Fibroblast of skin of back (primary cell): ENCODE measurements around the gene RIMBP2.
"Not testable (repeated sequence)": the region's sequence is repeated elsewhere in the genome, so short reads cannot be mapped to it uniquely, and the experiment has no call there.

Source experiments
- DNase-seq: peaks from one replicate; pipeline ENCODE4 v3.0.0-alpha.2; 2013

Gene RIMBP2

GRCh38 chr12:130739571-130739970 lies 23.5 kb upstream of the RIMBP2 start:
- no peak for DNase-seq

- DNase-seq = not testable (repeated sequence)
Measured at GRCh38 chr12:130738403-130738802, 22.3 kb upstream of the RIMBP2 start.

GRCh38 chr12:130737731-130738130 lies 21.6 kb upstream of the RIMBP2 start:
- DNase-seq = no peak

- DNase-seq = no peak
Measured at GRCh38 chr12:130729344-130729743, 13.2 kb upstream of the RIMBP2 start.

GRCh38 chr12:130728158-130729058 lies 12.3 kb upstream of the RIMBP2 start:
- DNase-seq = no peak

- DNase-seq = no peak
Measured at GRCh38 chr12:130719263-130719859, 3.3 kb upstream of the RIMBP2 start.

GRCh38 chr12:130717752-130718151 lies 1.7 kb upstream of the RIMBP2 start:
- DNase-seq = no peak

- DNase-seq = no peak
Measured at GRCh38 chr12:130716969-130717366, 869 bp upstream of the RIMBP2 start.

- DNase-seq = no peak
Measured at GRCh38 chr12:130715150-130715997, 725 bp downstream of the RIMBP2 start.

- no peak for DNase-seq
Measured at GRCh38 chr12:130714591-130715149, 1.4 kb downstream of the RIMBP2 start.

GRCh38 chr12:130714091-130714590 lies 2.0 kb downstream of the RIMBP2 start:
- no peak for DNase-seq

- no peak for DNase-seq
Measured at GRCh38 chr12:130713581-130713991, 2.5 kb downstream of the RIMBP2 start.

GRCh38 chr12:130712346-130713065 lies 3.6 kb downstream of the RIMBP2 start:
- DNase-seq = no peak

GRCh38 chr12:130711756-130712155 lies 4.3 kb downstream of the RIMBP2 start:
- no peak for DNase-seq

GRCh38 chr12:130710733-130711080 lies 5.4 kb downstream of the RIMBP2 start:
- DNase-seq = no peak

GRCh38 chr12:130709971-130710732 lies 5.9 kb downstream of the RIMBP2 start:
- DNase-seq = no peak

- no peak for DNase-seq
Measured at GRCh38 chr12:130709151-130709970, 6.7 kb downstream of the RIMBP2 start.

- no peak for DNase-seq
Measured at GRCh38 chr12:130708648-130709047, 7.5 kb downstream of the RIMBP2 start.

- no peak for DNase-seq
Measured at GRCh38 chr12:130707571-130707891, 8.6 kb downstream of the RIMBP2 start.

- DNase-seq = no peak
Measured at GRCh38 chr12:130706885-130707570, 9.1 kb downstream of the RIMBP2 start.
